H1 (cell line): Measurements from ENCODE around the gene ZNF132. TPM values are rescaled to one million over a fixed set of nuclear protein-coding genes. Genes with fewer than 3 reads are reported as not detected.

Source experiments
- CHD7 ChIP-seq: fragments of 300-600 bp; sonication (generic); IDR thresholded peaks from 2 replicates; pipeline ENCODE4 v1.7.1; 2012; ENCODE audit warnings: low read length, moderate library complexity, mild to moderate bottlenecking, inconsistent platforms; ENCODE audit not compliant: insufficient replicate concordance
- SUZ12 ChIP-seq: fragments of 200-600 bp; sonication (generic); IDR thresholded peaks from 2 replicates; pipeline ENCODE4 v1.6.1; 2012; ENCODE audit warnings: mild to moderate bottlenecking, inconsistent platforms, low read length, moderate library complexity, mixed read lengths
- polyA plus RNA-seq, 7 experiments: library from polyadenylated mRNA; depleted of rRNA in 3 of 7; stranded (reverse) in 5 of 7; unstranded in 2 of 7; fragments of >200 nt in 5 of 7; fragments of 200-250 nt in 2 of 7; gene quantifications; 1 replicate in 5 of 7; 2 replicates in 1 of 7; 4 replicates in 1 of 7; pipeline versions ENCODE4 v1.2.1 to v1.2.3, GENCODE V29; 2011 to 2013; ENCODE audit warnings: missing spikeins in 2 of 7, mixed read lengths in 2 of 7
- total RNA-seq: library from RNA; stranded (reverse); fragmentation: NEBNext Ultra II Directional; extraction: Animal tissue kit (Norgen Biotek cat#: 25700); gene quantifications from 2 replicates; pipeline ENCODE4 v1.2.1, GENCODE V29; 2021

The ZNF132 gene
- total and polyA plus RNA-seq, 2 of the 8 experiments (the other 6 are each of a cell fraction or from before 2014, with no cell fraction given), result 0.89 to 1.9 TPM

- TF ChIP-seq CHD7 (no peak), SUZ12 (no peak)
- TF ChIP-seq, all 59 proteins: peak for 3
Observed at GRCh38 chr19:58406818-58407657, 32.9 kb downstream of the ZNF132 start (continued).
